Suprapubic skin (tissue), 3 donors: ENCODE measurements around the gene RNF145.

Experiments
- CTCF ChIP-seq, 2 donors: fragments of 200-600 bp in 1 of 2; fragments of 450-650 bp in 1 of 2; sonication (generic) in 1 of 2; IDR thresholded peaks; one replicate each; pipeline ENCODE4 v1.5.1; 2016 to 2019; ENCODE audit warnings: antibody characterized with exemption in 2 of 2, mild to moderate bottlenecking in 1 of 2, moderate library complexity in 1 of 2
- EP300 ChIP-seq: sonication (generic); formaldehyde crosslinking; IDR thresholded peaks from one replicate; pipeline ENCODE4 v1.6.1; 2017; ENCODE audit warnings: antibody characterized with exemption
- POLR2A ChIP-seq, 2 donors: fragments of 450-650 bp; IDR thresholded peaks; one replicate each; pipeline ENCODE4 v1.6.1; 2017; ENCODE audit warnings: antibody characterized with exemption in 2 of 2, mild to moderate bottlenecking in 2 of 2, moderate library complexity in 2 of 2

DNA sequence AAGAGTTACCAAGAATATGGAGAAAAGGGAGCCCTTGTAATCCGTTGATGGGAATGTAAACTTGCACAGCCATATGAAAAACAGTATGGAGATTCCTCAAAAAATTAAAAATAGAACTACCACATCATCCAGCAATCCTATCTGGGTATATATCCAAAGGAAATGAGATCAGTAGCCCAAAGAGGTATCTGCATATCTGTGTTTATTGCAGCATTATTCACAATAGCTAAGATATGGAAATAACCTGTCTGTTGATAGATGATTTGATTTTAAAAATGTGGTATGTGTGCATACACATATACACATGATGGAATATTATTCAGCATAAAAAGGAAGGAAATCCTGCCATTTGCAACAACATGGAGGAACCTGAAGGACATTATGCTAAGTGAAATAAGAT, 61.4 kb downstream of the RNF145 start:
- TF ChIP-seq CTCF (IDR thresholded peaks at IDR 0.05) (no peak), POLR2A (IDR thresholded peaks at IDR 0.05) (no peak), EP300 (no peak)
